HL-60/S4 treated with phorbol 12-myristate 13-acetate at 8.2 ng/mL for 4 days and 3 days (cell line): Measurements from ENCODE around the gene CCNL2.
"Not testable (repeated sequence)": the region's sequence is repeated elsewhere in the genome, so short reads cannot be mapped to it uniquely, and the experiment has no call there.

ENCODE experiments used
- in situ Hi-C: fragments of 300-500 bp; cut with MboI; formaldehyde crosslinking; loops from 2 replicates; pipeline ENCODE4 v1.15.0; 2022; ENCODE audit warnings: low sequenced_read_pairs

CCNL2 gene

DNA sequence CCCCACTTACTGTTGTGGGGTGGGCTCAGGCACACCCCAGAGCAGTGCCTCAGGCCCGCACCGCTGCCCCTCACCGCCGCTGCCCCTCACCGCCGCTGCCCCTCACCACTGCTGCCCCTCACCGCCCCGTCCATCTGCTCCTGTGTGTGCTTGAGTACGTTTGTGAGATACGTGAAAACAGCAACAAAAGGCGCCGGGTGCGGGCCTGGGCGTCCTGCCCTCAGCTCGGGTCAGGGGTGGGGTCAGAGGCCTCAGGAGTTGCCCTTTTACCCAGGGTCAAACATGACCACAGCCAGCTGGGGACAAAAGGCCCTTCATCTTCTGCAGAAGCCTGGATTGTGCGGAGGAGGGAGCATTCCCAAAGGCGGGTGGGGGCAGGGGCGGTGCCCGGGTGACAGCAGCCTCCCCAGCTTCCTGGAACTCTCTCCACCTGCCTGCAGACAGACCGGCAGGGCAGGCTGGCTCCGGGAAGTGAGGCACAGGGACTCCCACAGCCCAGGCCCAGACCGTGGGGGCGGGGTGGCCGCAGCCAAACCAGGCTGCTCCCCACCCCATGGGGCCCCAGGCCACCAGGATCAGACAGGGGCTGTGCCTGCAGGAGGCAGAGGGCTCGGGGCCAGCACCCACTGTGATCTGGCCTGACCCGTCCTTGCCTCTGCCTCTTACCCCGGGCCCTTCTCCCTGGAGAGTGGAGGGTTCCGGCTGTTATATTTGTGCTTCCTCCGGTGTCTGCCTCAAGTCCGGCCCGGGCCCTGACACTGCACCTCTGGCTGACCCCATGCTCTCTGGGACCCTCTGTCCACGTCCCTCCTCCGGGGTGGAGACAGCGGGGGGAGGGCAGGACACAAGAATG, 34.0 kb upstream of the CCNL2 start:
- in situ Hi-C loops: no loop called here

DNA sequence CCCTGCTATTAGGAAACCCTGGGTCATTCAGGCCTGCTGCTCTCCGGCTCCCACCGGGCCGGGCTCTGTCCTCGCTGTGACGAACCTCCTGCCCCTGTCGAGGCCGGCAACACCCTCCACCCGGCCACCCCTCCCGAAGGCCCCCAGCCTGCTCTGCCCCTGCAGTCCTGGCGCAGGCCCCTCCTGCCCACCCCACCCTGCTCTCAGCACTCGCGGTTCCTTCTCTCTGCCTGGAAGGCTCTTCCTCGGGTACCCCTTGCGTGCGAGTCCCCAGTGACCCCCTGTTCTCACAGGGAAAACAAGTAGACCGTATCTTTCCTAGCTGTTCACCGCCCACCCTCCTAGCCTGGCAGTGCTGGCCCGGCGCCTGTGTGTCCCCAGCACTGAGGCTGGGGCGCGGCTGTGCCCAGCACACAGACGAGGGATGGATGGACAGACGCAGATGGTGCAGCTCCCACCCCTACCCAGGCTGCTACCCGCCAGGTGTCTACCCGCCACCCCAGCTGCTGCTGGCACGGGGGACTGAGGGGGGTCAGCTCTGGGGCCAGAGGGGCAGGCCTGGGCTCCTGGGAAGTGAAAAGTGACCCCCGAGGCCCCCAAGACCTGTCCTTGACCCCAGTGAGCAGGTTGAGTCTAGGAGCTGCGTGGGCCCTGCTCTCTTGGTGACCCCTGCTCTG, 33.3 kb upstream of the CCNL2 start:
- in situ Hi-C loops: no loop called here

DNA sequence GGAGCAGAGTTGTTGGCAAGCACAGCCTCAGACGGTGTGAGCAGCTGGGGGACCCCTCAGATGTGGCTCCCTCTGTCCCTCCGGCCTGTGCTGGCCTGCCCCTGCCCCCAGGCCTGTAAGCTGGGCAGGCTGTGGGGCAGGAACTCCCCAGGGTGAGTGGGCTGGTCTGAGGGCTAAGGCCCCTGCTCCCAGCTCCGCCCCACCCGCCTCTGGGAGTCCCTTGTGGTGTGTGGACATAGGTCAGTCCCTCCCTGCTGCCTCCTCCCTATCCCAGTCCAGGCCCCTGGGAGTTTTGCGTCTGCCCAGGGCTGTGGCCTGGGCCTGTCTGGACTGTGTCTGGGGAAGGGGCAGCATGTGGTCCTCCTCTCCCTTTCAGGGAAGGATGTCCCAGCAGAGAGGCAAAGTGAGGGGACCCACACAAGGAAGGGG, 32.7 kb upstream of the CCNL2 start:
- in situ Hi-C loops: no loop called here

DNA sequence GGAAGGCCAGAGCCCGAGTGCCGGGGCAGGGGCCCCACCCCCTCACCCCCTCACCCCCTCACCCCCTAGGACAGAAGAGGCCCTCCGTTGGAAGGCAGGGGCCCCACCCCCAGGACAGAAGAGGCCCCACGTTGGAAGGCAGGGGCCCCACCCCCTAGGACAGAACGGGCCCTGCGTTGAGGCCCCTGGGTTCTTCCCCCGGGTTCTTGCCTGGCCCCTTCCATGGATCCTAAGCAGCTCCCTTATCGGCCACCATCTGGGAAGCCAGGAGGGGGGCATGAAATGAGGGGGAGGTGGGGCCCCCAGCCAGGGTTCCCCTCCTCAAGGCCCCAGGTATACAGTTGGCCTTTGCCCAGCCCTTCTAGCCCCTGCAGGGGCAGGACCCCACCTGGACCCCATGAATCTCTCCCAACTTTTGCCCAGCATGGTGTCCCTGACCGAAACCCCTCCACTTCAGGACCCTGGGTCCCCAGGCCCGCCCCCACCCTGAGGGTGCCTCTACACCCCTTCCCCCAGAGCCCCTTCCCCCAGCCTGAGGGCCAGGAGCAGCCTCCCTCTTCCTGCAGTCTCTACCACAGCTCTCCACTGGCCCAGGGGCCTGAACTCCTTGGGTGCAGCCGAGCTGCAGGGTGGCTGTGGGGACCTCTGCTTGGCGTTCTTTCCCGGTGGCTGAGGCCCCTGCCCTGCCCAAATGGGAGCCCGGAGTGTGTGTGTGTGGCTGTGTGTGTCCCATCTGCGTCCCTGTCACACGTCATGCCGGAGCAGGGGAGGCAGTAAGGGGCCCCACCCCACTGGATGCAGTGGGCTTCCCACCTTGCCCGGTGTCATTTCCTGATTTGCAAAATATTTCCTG, 32.1 kb upstream of the CCNL2 start:
- in situ Hi-C loops: no loop called here

DNA sequence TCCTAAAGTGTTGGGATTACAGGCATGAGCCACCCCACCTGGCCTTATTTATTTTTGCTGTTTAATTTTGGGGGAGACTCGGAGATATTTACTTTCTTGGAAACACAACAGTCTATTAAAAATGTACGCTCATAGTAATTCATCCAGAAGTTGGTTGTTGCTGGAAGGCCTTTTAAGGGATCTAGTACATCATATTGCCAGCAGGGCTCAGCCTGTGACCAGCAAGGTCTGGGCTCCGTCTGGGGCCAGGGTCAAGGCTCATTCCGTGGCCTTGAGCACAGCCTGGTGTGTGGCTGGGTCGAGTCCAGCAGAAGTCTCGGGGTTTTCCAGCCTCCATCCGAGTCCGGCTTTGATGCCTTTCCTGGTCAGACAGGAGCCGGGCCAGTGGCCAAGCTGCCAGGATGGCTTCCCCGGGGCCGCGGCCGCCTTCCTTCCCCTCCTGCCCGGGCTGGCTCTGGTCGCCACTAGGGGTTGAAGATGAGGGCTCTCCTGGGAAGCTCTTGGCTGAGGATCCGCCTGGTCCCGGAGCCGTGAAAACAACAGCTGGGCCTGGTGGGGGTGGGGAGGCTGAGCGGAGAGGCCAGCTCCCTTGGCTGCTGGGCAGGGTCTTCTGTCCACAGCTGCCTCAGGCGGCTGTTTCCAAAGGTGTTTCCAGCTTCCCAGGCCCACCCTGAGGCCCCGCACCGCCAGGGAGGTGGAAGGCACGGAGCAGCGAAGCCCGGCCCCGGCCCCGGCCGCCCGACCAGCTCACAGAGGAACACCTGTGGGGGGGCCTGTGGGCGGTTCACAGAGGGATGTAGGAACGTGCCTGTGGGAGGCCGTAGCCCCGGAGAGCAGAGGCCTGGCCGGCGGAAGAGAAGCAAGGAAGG, 31.2 kb upstream of the CCNL2 start:
- in situ Hi-C loops: no loop called here

DNA sequence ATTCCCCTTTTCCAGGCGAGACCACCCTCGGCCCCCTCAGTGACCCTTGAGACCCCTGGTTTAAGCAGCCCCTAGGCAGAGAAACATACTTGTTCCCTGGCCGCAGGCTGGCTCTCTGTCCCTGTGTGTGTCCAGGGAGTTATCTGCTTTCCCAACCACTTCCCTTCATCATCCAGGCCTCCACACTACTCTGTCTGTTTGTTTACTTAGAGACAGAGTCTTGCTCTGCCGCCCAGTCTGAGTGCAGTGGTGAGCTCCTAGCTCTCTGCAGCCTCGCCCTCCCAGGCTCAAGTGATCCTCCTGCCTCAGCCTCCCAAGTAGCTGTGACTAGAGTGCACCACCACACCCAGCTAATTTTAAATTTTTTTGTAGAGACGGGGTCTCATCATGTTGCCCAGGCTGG, 30.5 kb upstream of the CCNL2 start:
- in situ Hi-C loops: no loop called here

DNA sequence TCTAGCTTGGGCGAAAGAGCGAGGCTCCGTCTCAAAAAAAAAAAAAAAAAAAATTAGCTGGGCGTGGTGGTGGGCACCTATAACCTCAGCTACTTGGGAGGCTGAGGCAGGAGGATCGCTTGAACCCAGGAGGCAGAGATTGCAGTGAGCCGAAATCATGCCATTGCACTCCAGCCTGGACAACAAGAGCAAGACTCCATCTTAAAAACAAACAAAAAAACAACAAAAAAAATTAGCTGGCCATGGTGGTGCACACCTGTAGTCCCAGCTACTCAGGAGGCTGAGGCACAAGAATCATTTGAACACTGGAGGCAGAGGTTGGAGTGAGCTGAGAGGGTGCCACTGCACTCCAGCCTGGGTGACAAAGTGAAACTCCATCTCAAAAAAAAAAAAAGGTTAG, 29.8 kb upstream of the CCNL2 start:
- in situ Hi-C loops: not testable (repeated sequence)

DNA sequence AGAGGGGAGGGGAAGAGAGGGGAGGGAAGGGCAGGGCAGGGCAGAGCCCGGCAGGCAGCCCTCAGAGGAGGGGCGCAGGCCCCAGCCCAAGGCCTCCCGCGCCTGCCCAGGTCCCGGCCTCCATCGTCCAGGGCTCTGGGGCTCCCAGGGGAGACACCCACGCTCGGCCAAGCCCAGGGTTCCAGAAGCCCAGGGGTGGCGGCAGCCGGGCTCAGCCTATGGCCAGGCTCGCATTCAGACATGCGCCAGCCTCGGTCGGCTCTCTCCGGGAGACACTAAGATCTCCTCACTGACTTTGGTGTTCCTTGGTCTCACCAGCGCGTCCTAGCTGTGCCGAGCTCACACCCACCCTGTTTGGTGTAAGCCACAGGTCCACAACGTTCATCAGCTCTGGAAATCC, 29.0 kb upstream of the CCNL2 start:
- in situ Hi-C loops: no loop called here

DNA sequence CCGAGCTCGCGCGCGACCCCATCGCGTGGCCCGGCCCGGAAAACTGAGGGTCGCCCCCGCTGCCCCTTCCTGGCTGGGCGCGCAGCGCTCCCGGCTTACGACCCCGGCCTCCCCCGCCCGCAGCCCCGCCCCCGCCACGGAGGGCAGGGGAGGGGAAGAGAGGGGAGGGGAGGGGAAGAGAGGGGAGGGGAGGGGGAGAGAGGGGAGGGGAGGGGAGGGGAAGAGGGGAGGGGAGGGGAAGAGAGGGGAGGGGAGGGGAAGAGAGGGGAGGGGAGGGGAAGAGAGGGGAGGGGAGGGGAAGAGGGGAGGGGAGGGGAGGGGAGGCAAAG, 28.6 kb upstream of the CCNL2 start:
- in situ Hi-C loops: no loop called here

DNA sequence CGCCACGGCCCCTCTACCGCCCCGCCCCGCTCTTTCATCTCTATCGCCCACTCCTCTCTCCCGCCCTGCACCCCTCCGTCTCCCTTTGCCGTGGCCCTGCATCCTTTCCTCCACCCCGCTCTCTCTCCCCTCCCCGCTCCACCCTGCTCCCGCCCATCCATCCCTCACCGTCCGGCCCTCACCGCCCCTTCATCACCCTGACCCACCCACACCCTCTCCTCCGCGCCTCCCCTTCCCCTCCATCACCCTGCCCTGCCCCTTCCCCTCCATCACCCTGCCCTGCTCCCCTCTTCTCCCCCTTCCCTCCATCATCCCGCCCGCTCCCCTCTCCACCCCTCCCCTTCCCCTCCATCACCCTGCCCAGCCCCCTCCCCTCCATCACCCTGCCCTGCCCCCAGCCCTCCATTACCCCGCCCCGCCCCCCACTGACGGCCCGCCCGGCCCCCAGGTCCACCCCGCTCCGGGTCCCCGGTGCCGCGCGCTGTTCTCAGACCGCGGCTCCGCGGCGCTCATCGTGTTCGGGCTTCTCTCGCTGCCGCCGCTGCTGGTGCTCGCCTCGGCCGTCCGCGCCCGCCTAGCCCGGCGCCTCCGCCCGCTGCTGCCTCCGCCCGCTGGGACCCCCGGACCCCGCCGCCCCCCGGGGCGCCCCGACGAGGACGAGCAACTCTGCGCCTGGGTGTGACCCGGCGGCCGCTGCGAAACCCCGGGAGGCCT, 28.1 kb upstream of the CCNL2 start:
- in situ Hi-C loops: no loop called here

DNA sequence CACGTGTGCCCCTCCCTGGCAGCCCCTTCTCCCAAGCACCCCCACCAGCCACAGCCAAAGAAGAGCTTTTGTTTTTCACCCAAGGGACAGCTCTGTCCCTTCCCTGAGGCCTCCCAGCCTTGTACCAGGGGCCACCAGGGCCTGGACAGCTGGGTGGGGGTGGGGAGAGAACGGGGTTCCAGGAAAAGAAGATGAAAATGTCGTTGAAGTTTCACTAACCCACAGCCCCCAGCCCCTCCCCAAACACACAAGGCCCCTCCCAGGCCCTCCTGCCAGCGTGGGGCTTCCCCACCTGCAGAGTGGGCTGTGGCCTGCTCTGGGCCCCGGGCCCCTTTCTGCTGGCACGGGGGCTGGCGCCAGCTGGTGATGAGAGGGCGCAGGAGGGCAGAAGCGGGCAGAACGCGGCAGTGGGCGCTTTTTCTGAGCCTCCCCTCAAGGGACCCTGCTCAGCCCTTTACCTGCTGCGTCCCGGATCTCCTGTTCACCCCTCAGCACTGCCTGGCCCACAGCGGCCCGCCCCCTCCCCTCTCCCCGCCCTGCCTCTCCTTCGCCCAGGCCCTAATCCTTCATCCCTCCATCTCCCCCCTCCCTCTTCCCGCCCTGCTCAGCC, 27.5 kb upstream of the CCNL2 start:
- in situ Hi-C loops: no loop called here

DNA sequence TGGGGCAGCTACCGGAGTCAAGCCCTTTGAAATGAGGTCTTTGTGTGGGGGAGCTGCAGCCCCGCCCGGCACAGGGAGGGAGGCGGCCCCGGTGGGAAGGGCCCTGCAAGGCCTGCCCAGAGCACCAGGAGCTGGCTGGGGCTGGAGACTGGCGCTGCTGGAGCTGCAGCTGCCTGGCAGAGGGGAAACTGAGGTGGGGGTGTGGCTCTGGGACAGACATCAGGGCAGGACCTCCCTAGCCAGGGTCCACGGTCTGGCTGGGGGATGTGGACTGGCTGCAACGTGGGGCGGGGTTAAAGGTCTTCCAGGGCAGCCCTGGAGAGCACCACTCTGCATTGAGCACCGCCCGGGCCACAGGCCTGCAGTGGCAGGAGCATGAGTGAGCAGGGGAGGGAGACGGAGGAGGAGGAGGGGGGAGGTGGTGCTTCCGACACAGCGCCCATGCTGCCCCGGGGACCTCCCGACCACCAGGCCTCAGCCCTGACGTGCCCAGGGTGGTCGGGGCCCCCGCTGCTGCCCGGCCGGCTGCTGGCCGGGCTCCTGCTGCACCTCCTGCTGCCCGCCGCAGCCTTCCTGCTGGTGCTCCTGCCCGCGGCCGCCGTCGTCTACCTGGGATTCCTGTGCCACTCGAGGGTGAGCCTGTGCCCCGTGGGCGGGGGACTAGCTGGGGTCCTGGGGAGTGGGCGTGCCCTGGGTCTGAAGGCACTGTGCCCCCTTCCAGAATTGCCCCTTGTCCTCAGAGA, 26.8 kb upstream of the CCNL2 start:
- in situ Hi-C loops: no loop called here

DNA sequence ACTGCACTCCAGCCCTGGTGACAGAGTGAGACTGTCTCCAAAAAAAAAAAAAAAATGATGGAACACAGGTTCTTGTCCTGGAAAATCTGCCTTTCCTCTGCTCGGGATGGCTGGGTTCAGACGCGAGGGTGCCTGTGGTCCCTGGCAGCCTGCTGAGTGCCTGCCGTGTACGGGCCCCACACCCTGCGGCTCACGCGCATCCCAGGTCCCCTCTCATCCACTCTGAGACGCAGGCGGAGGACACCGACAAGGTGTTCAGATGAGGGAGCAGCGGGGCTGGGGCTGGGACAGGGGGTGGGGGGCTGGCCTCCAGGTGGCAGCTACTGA, 26.3 kb upstream of the CCNL2 start:
- in situ Hi-C loops: no loop called here

DNA sequence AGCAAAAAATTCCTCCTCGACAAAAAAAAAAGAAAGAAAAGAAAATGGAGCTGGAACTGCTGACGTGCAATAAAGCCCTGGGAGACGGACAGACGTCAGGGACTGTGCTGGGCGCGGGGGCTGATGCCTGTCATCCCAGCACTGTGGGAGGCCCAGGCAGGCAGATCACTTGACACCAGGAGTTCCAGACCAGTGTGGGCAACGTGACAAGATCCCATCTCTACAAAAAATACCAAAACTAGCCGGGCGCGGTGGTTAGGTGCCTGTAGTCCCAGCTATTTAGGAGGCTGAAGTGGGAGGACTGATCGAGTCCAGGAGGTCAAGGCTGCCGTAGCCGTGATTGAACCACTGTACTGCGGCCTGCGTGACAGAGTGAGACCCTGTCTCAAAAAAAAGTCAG, 25.6 kb upstream of the CCNL2 start:
- in situ Hi-C loops: no loop called here

DNA sequence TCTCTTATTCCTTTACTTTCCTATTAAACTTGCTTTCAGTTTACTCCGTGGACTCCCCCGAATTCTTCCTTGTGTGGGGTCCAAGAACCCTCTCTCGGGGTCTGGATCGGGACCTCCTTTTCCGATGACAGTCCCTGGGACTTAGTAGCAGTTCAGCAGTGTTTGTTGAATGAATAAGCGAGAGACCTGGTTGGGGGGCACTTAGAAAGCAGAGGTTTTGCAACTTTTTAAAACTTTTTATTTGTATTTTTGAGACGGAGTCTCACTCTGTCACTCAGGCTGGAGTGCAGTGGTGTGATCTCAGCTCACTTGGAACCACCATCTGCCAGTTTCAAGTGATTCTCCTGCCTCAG, 24.1 kb upstream of the CCNL2 start:
- in situ Hi-C loops: no loop called here

DNA sequence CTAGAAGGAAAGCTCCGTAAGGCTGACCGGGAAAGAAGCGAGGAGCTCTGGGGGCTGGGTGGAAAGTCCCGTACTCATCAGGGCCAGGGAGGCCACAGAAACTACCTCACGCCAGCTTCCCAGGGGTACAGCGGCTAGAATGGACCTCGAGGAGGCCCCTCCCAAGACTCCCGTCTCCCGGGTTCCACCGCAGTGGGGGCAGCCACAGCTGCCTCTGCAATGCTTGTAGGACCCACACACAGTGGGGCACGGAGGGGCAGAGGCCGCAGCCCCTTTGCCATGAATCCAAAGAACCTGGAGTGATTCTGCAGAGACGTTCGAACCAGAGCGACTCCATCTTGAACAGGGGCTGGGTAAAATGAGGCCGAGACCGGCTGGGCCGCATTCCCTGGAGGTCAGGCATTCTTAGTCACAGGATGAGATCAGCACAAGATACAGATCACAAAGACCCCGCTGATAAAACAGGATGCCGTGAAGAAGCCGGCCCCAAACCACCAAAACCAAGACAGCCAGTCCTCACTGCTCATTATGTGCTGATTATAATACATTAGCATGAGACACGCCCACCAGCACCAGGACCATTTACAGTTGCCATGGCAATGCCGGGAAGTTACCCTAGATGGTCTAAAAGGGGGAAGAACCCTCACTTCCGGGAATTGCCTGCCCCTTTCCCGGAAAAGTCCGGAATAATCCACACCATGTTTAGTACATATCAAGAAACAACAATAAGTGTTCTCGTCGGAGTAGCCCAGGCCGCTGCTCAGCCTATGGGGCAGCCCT, 23.5 kb upstream of the CCNL2 start:
- in situ Hi-C loops: no loop called here

DNA sequence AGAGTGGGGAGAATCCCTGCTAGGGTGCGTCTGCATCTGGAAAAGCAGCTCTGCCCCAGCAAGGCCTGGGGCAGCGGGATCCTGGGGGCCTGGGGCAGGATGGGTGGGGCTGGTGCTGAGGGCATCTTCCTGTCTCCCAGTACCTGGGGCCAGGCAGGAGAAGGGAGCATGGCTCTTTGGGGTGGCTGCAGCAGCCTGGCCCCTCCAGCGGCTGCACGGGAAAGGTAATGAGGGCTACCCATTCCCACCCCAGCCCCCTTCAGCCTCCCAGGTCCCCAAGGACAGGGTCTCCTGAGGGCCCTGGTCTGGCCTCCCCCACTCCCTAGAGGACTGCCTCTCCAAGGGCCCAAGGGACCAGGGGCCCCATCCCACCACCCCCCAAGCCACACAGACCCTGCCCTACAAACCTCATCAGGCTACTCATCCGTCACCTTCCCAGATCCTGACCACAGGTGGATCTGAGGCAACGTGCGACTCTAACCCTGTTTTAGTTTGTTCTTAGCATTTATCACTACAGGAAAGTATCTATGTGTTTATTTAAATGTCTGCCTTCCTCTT, 22.9 kb upstream of the CCNL2 start:
- in situ Hi-C loops: no loop called here
